ENCODE data around the gene LPA.

The LPA gene

GRCh38 chr6:160510199-160510598, 153.9 kb downstream of the LPA start:
- TF ChIP-seq CTCF (IDR thresholded peaks at IDR 0.05; ENCODE audit: low read depth, low read length, missing control alignments) = no peak
- H3K4me3 ChIP-seq (replicated peaks; ENCODE audit: low read depth, low read length) = no peak overlapping the region
- DNase-seq (ENCODE audit: extremely low read depth, low read depth) = no peak

GRCh38 chr6:160509610-160510009, 154.5 kb downstream of the LPA start:
- no peak for TF ChIP-seq CTCF (IDR thresholded peaks at IDR 0.05; ENCODE audit: low read depth, low read length, missing control alignments)
- no peak for DNase-seq (ENCODE audit: extremely low read depth, low read depth)
- no peak overlapping the region for H3K4me3 ChIP-seq (replicated peaks; ENCODE audit: low read depth, low read length)

- no peak for DNase-seq (ENCODE audit: extremely low read depth, low read depth)
- H3K4me3 ChIP-seq (replicated peaks; ENCODE audit: low read depth, low read length) = no peak overlapping the region
- no peak for TF ChIP-seq CTCF (IDR thresholded peaks at IDR 0.05; ENCODE audit: low read depth, low read length, missing control alignments)
Measured at GRCh38 chr6:160508599-160508998, 155.5 kb downstream of the LPA start.

- DNase-seq (ENCODE audit: extremely low read depth, low read depth) = no peak
- TF ChIP-seq CTCF (IDR thresholded peaks at IDR 0.05; ENCODE audit: low read depth, low read length, missing control alignments) = no peak
- H3K4me3 ChIP-seq (replicated peaks; ENCODE audit: low read depth, low read length) = no peak overlapping the region
Measured at GRCh38 chr6:160507420-160507819, 156.7 kb downstream of the LPA start.

GRCh38 chr6:160505970-160506369, 158.1 kb downstream of the LPA start:
- no peak overlapping the region for H3K4me3 ChIP-seq (replicated peaks; ENCODE audit: low read depth, low read length)
- no peak for DNase-seq (ENCODE audit: extremely low read depth, low read depth)
- TF ChIP-seq CTCF (IDR thresholded peaks at IDR 0.05; ENCODE audit: low read depth, low read length, missing control alignments) = no peak

GRCh38 chr6:160500639-160501038, 163.4 kb downstream of the LPA start:
- DNase-seq (ENCODE audit: extremely low read depth, low read depth) = no peak
- no peak overlapping the region for H3K4me3 ChIP-seq (replicated peaks; ENCODE audit: low read depth, low read length)
- TF ChIP-seq CTCF (IDR thresholded peaks at IDR 0.05; ENCODE audit: low read depth, low read length, missing control alignments) = no peak

- H3K4me3 ChIP-seq (replicated peaks; ENCODE audit: low read depth, low read length) = no peak overlapping the region
Measured at GRCh38 chr6:160494576-160494975, 169.5 kb downstream of the LPA start.

More at GRCh38 chr6:160494576-160494975, 169.5 kb downstream of the LPA start:
- no peak for TF ChIP-seq CTCF (IDR thresholded peaks at IDR 0.05; ENCODE audit: low read depth, low read length, missing control alignments)
- no peak for DNase-seq (ENCODE audit: extremely low read depth, low read depth)
